Tibial nerve (tissue), 4 donors: Measurements from ENCODE around the gene TMEM59.

Experiments used
- EP300 ChIP-seq, 2 donors: sonication (generic); formaldehyde crosslinking; IDR thresholded peaks; one replicate each; pipeline ENCODE4 v1.6.1; 2017; ENCODE audit warnings: antibody characterized with exemption in 2 of 2, mild to moderate bottlenecking in 1 of 2
- TF ChIP-seq, protein P1 (sequence below), 5 experiments: fragments of 200-600 bp in 3 of 5; fragments of 450-650 bp in 2 of 5; sonication (generic) in 3 of 5; IDR thresholded peaks; one replicate each; pipeline ENCODE4 v1.5.1; 2016 to 2019; ENCODE audit warnings: antibody characterized with exemption in 5 of 5, mild to moderate bottlenecking in 3 of 5, moderate library complexity in 2 of 5

DNA sequence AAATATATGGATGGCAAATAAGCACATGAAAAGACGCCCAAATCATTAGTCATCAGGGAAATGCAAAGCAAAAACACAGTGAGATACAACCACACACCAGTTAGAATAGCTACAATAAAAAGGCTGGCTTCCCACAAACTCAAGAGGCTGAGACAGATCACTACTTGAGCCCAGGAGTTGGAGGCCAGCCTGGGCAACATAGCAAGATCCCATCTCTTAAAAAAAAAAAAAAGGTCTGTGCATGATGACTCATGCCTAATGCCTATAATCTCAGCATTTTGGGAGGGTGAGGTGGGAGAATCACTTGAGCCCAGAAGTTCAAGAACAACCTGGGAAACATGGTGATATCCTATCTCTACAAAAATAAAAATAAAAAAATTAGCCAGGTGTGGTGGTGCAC is 54.8 kb downstream of the TMEM59 start:
- no peak for TF ChIP-seq EP300 (IDR thresholded peaks at IDR 0.05)
- TF ChIP-seq, protein P1, sequence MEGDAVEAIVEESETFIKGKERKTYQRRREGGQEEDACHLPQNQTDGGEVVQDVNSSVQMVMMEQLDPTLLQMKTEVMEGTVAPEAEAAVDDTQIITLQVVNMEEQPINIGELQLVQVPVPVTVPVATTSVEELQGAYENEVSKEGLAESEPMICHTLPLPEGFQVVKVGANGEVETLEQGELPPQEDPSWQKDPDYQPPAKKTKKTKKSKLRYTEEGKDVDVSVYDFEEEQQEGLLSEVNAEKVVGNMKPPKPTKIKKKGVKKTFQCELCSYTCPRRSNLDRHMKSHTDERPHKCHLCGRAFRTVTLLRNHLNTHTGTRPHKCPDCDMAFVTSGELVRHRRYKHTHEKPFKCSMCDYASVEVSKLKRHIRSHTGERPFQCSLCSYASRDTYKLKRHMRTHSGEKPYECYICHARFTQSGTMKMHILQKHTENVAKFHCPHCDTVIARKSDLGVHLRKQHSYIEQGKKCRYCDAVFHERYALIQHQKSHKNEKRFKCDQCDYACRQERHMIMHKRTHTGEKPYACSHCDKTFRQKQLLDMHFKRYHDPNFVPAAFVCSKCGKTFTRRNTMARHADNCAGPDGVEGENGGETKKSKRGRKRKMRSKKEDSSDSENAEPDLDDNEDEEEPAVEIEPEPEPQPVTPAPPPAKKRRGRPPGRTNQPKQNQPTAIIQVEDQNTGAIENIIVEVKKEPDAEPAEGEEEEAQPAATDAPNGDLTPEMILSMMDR (IDR thresholded peaks at IDR 0.05), result no peak
